H1 (cell line): ENCODE results near the gene EPN3. TPM values are rescaled to one million over a fixed set of nuclear protein-coding genes. Genes with fewer than 3 reads are reported as not detected.

ENCODE experiments used
- CTCF ChIA-PET: fragments of 300-600 bp; sonication (Branson Sonifier 250); formaldehyde crosslinking; loops from one replicate; lab custom pipeline; 2021; ENCODE audit not compliant: partially characterized antibody; lab: Charles Lee
- POLR2A ChIA-PET: fragments of 300-600 bp; sonication (Branson Sonifier 250); formaldehyde crosslinking; loops from one replicate; lab custom pipeline; 2021; ENCODE audit warnings: inconsistent platforms; ENCODE audit not compliant: partially characterized antibody; lab: Charles Lee
- DNase-seq, 2 experiments: peaks; one replicate each; pipeline versions ENCODE4 v3.0.0 to v3.0.0-alpha.2; 2010 to 2022; ENCODE audit warnings: low spot score in 2 of 2, low read depth in 1 of 2, mixed read lengths in 1 of 2
- FAIRE-seq: peaks from 2 replicates; lab custom pipeline; 2011; peaks lifted over from hg19 to GRCh38; lab: Jason Lieb, UNC
- H2AFZ ChIP-seq: 2 replicates; pipeline ENCODE4 v1.8.1; 2012; ENCODE audit warnings: low read length, inconsistent platforms
- H2AK5ac ChIP-seq: 2 replicates; pipeline ENCODE4 v1.6.1; 2013; ENCODE audit warnings: low read depth, low read length
- H2BK120ac ChIP-seq: replicated peaks from 2 replicates; pipeline ENCODE3; 2013; ENCODE audit warnings: low read depth, low read length, inconsistent platforms
- H2BK12ac ChIP-seq: 2 replicates; pipeline ENCODE4 v1.6.1; 2013; ENCODE audit warnings: low read depth, low read length
- H2BK15ac ChIP-seq: 2 replicates; pipeline ENCODE4 v1.6.1; 2013; ENCODE audit warnings: low read length
- H2BK20ac ChIP-seq: 2 replicates; pipeline ENCODE4 v1.6.1; 2013; ENCODE audit warnings: low read length
- H2BK5ac ChIP-seq: 2 replicates; pipeline ENCODE4 v1.6.1; 2013; ENCODE audit warnings: low read depth, low read length
- H3K14ac ChIP-seq: 2 replicates; pipeline ENCODE4 v1.6.1; 2013; ENCODE audit warnings: inconsistent platforms; ENCODE audit not compliant: insufficient read length
- H3K18ac ChIP-seq: 2 replicates; pipeline ENCODE4 v1.6.1; 2013; ENCODE audit warnings: low read length; ENCODE audit errors: extremely low read depth
- H3K23ac ChIP-seq: 2 replicates; pipeline ENCODE4 v1.6.1; 2013; ENCODE audit warnings: inconsistent platforms; ENCODE audit not compliant: insufficient read length
- H3K23me2 ChIP-seq: 2 replicates; pipeline ENCODE4 v1.6.1; 2013; ENCODE audit warnings: low read depth, low read length
- H3K27ac ChIP-seq: 2 replicates; pipeline ENCODE4 v1.6.1; 2011; ENCODE audit warnings: low read depth, low read length, inconsistent platforms
- H3K27me3 ChIP-seq, 4 experiments: replicated peaks in 1 of 4; 1 replicate in 1 of 4; 2 replicates in 3 of 4; pipeline versions ENCODE4 v1.6.1 to v1.8.1; 2011 to 2013; ENCODE audit warnings: low read length in 3 of 4, mild to moderate bottlenecking in 3 of 4, inconsistent platforms in 2 of 4, mixed read lengths in 2 of 4, moderate library complexity in 1 of 4; ENCODE audit not compliant: control insufficient read depth in 3 of 4, insufficient read depth in 3 of 4; ENCODE audit errors: extremely low read depth in 1 of 4
- H3K36me3 ChIP-seq, 4 experiments: 2 replicates each; pipeline versions ENCODE4 v1.6.1 to v1.8.1; 2011 to 2013; ENCODE audit warnings: mild to moderate bottlenecking in 4 of 4, low read length in 3 of 4, moderate library complexity in 2 of 4, control low read depth in 1 of 4, inconsistent platforms in 1 of 4; ENCODE audit not compliant: insufficient read depth in 4 of 4, control insufficient read depth in 2 of 4
- H3K4ac ChIP-seq: replicated peaks from 2 replicates; pipeline ENCODE3; 2013; ENCODE audit warnings: low read length, low read depth, mixed read lengths, inconsistent platforms; ENCODE audit not compliant: insufficient read length
- H3K4me1 ChIP-seq, 4 experiments: replicated peaks in 1 of 4; 1 replicate in 1 of 4; 2 replicates in 3 of 4; pipeline versions ENCODE4 v1.6.1 to v1.8.1; 2011 to 2013; ENCODE audit warnings: low read length in 3 of 4, inconsistent platforms in 2 of 4, mixed read lengths in 1 of 4; ENCODE audit not compliant: insufficient read depth in 4 of 4, control insufficient read depth in 3 of 4
- H3K4me2 ChIP-seq, 2 experiments: 2 replicates each; pipeline versions ENCODE4 v1.6.1 to v1.8.1; 2011 to 2013; ENCODE audit warnings: low read depth in 2 of 2, low read length in 2 of 2, control low read depth in 1 of 2, inconsistent platforms in 1 of 2, mild to moderate bottlenecking in 1 of 2; ENCODE audit not compliant: insufficient read depth in 1 of 2
- H3K4me3 ChIP-seq, 4 experiments: fragments of 200-600, 300-600 bp in 1 of 4; sonication (generic), shearing (Covaris generic), sonication (Bioruptor Twin) in 1 of 4; 2 replicates each; pipeline versions ENCODE4 v1.5.1 to v1.8.1; 2011 to 2016; ENCODE audit warnings: low read length in 4 of 4, low read depth in 3 of 4, control low read depth in 2 of 4, inconsistent platforms in 2 of 4, mild to moderate bottlenecking in 2 of 4, mixed read lengths in 1 of 4, moderate library complexity in 1 of 4; ENCODE audit not compliant: insufficient read depth in 2 of 4; ENCODE audit errors: extremely low read depth in 1 of 4
- H3K56ac ChIP-seq: replicated peaks from 2 replicates; pipeline ENCODE3; 2013; ENCODE audit warnings: low read depth, mild to moderate bottlenecking, mixed read lengths, low read length, inconsistent platforms; ENCODE audit not compliant: insufficient read length
- H3K79me1 ChIP-seq: 2 replicates; pipeline ENCODE4 v1.6.1; 2013; ENCODE audit warnings: low read depth, low read length, control low read depth
- H3K79me2 ChIP-seq, 2 experiments: 2 replicates each; pipeline versions ENCODE4 v1.6.1 to v1.8.1; 2012 to 2013; ENCODE audit warnings: low read length in 2 of 2, mild to moderate bottlenecking in 2 of 2, inconsistent platforms in 1 of 2; ENCODE audit not compliant: insufficient read depth in 2 of 2, control insufficient read depth in 1 of 2
- H3K9ac ChIP-seq, 4 experiments: replicated peaks in 1 of 4; 1 replicate in 1 of 4; 2 replicates in 3 of 4; pipeline versions ENCODE4 v1.6.1 to v1.8.1; 2011 to 2013; ENCODE audit warnings: low read depth in 3 of 4, low read length in 3 of 4, control low read depth in 2 of 4, mild to moderate bottlenecking in 2 of 4, moderate library complexity in 2 of 4, inconsistent platforms in 1 of 4; ENCODE audit errors: extremely low read depth in 1 of 4
- H3K9me3 ChIP-seq, 2 experiments: 2 replicates each; pipeline versions ENCODE4 v1.6.1 to v1.8.1; 2012 to 2013; ENCODE audit warnings: mild to moderate bottlenecking in 2 of 2, moderate library complexity in 2 of 2, control low read depth in 1 of 2, inconsistent platforms in 1 of 2, low read depth in 1 of 2, low read length in 1 of 2, mixed read lengths in 1 of 2; ENCODE audit not compliant: insufficient read depth in 2 of 2
- H4K20me1 ChIP-seq, 2 experiments: replicated peaks in 1 of 2; 2 replicates each; pipeline versions ENCODE3 to v1.8.1; 2011 to 2013; ENCODE audit warnings: inconsistent platforms in 2 of 2, low read length in 2 of 2, mild to moderate bottlenecking in 1 of 2; ENCODE audit not compliant: insufficient read depth in 2 of 2, control insufficient read depth in 1 of 2
- H4K5ac ChIP-seq: 2 replicates; pipeline ENCODE4 v1.6.1; 2013; ENCODE audit warnings: low read length, low read depth, mixed read lengths, inconsistent platforms; ENCODE audit not compliant: insufficient read length
- H4K8ac ChIP-seq: 2 replicates; pipeline ENCODE4 v1.8.0; 2013; ENCODE audit warnings: mild to moderate bottlenecking, moderate library complexity, low read length, inconsistent platforms; ENCODE audit not compliant: insufficient read depth; ENCODE audit errors: extremely low read depth
- H4K91ac ChIP-seq: replicated peaks from 2 replicates; pipeline ENCODE3; 2013; ENCODE audit warnings: low read length, mixed read lengths, inconsistent platforms; ENCODE audit not compliant: insufficient read length
- ATF2 ChIP-seq: IDR thresholded peaks from 2 replicates; pipeline ENCODE4 v1.6.1; 2012; ENCODE audit warnings: low read length, inconsistent platforms
- EP300 ChIP-seq, 2 experiments: IDR thresholded peaks; 1 replicate in 1 of 2; 2 replicates in 1 of 2; pipeline ENCODE4 v1.6.1; 2011 to 2012; ENCODE audit warnings: low read depth in 2 of 2, low read length in 2 of 2, mild to moderate bottlenecking in 2 of 2, borderline replicate concordance in 1 of 2, inconsistent platforms in 1 of 2, moderate library complexity in 1 of 2
- NRF1 ChIP-seq: IDR thresholded peaks from 2 replicates; pipeline ENCODE4 v1.6.1; 2011; ENCODE audit warnings: mild to moderate bottlenecking, low read depth, low read length, improper control_type of control experiment
- WGBS, 2 experiments: shearing (Covaris generic) in 1 of 2; methylation state at CpG; one replicate each; pipeline versions ENCODE4 v1.1.6 to v1.1.7; 2013 to 2015; ENCODE audit warnings: low lambda C conversion rate in 2 of 2, mixed read lengths in 2 of 2, inconsistent platforms in 1 of 2, low coverage in 1 of 2, missing lambda C conversion rate in 1 of 2; ENCODE audit not compliant: insufficient replicate concordance in 2 of 2, insufficient coverage in 1 of 2, insufficient read length in 1 of 2; ENCODE audit errors: extremely low coverage in 1 of 2, missing lambda C conversion rate in 1 of 2; 5-methylcytosine and 5-hydroxymethylcytosine counted together
- polyA plus RNA-seq, 7 experiments: library from polyadenylated mRNA; depleted of rRNA in 3 of 7; stranded (reverse) in 5 of 7; unstranded in 2 of 7; fragments of >200 nt in 5 of 7; fragments of 200-250 nt in 2 of 7; gene quantifications; 1 replicate in 5 of 7; 2 replicates in 1 of 7; 4 replicates in 1 of 7; pipeline versions ENCODE4 v1.2.1 to v1.2.3, GENCODE V29; 2011 to 2013; ENCODE audit warnings: missing spikeins in 2 of 7, mixed read lengths in 2 of 7
- total RNA-seq: library from RNA; stranded (reverse); fragmentation: NEBNext Ultra II Directional; extraction: Animal tissue kit (Norgen Biotek cat#: 25700); gene quantifications from 2 replicates; pipeline ENCODE4 v1.2.1, GENCODE V29; 2021

Gene EPN3
- total and polyA plus RNA-seq, 2 of the 8 experiments (the other 6 are each of a cell fraction or from before 2014, with no cell fraction given) = 6.7 to 7.9 TPM

- Histone ChIP-seq H3K79me1 (no peaks in the 10 kb centered on the region), H3K36me3 (no peaks in the 10 kb centered on the region), H4K8ac (no peak overlapping the region), H2BK120ac (no peak overlapping the region)
- FAIRE-seq (no peak), DNase-seq (no peak)
- TF ChIP-seq EP300 (IDR thresholded peaks at IDR 0.05; ENCODE audit: borderline replicate concordance in 1 of 2, low read depth in 2 of 2, low read length in 2 of 2) = peak in 1 of 2 experiments; percentile 74; a peak in 1 of 3 replicates
- no peak for TF ChIP-seq NRF1
- no peak for TF ChIP-seq ATF2
- TF ChIP-seq, all 59 proteins: peak for 1
- H3K23me2 ChIP-seq = no peaks in the 10 kb centered on the region
- H2BK20ac ChIP-seq = no peak overlapping the region
- no peaks in the 10 kb centered on the region for H3K27me3 ChIP-seq
- no peak overlapping the region for H3K23ac ChIP-seq
- no peak overlapping the region for H4K5ac ChIP-seq
- no peaks in the 10 kb centered on the region for H3K4me1 ChIP-seq
- H3K9ac ChIP-seq = no peak overlapping the region
- H2BK5ac ChIP-seq = no peak overlapping the region
- H2BK12ac ChIP-seq = no peak overlapping the region
- H3K9me3 ChIP-seq = no peaks in the 10 kb centered on the region
- no peaks in the 10 kb centered on the region for H4K20me1 ChIP-seq
- 0 out of 2 replicates have a peak overlapping the region, but pooled peaks have one; percentile 62 for H2AFZ ChIP-seq
- no peak overlapping the region for H3K14ac ChIP-seq
- H3K4me2 ChIP-seq = no peak overlapping the region
- H3K18ac ChIP-seq = no peak overlapping the region
- no peak overlapping the region for H3K27ac ChIP-seq
- H4K91ac ChIP-seq = no peak overlapping the region
- WGBS, 2 experiments = 74% methylated on average over 3 of the region's 3 CpGs; no CpG with 5 or more reads in 1 of the 2 experiments
- H3K56ac ChIP-seq = no peak overlapping the region
- CTCF ChIA-PET = interaction anchor here (0.9 to 3.2 kb wide), 12 partner anchors 8 to 202 kb away, joined by 3 to 12 read pairs (median 6); partner anchors contain the start of gene LRRC59
- no peak overlapping the region for H3K4ac ChIP-seq
- H3K79me2 ChIP-seq = no peaks in the 10 kb centered on the region
- no peak overlapping the region for H2AK5ac ChIP-seq
- H3K4me3 ChIP-seq = no peak overlapping the region
- POLR2A ChIA-PET = no interaction called here
- H2BK15ac ChIP-seq = no peak overlapping the region
Observed at GRCh38 chr17:50493744-50494143, 38.8 kb upstream of the EPN3 start.
